CD4-positive, alpha-beta T cell (primary cell): Measurements from ENCODE around the gene TMEM198. TPM values are rescaled to one million over a fixed set of nuclear protein-coding genes. Genes with fewer than 3 reads are reported as not detected.
A peak's percentile ranks its signal among the peaks of the same experiment; 100 is the strongest.

Experiments
- ATAC-seq: fragments of 200-7000 bp; cut with Tn5 transposase; one replicate; pipeline ENCODE4 v1.10.0; 2022; ENCODE audit warnings: mild to moderate bottlenecking; ENCODE audit not compliant: poor library complexity
- CTCF ChIA-PET: fragments of 350-600 bp; sonication (Branson Sonifier 250); formaldehyde crosslinking; loops from one replicate; lab custom pipeline; 2021; ENCODE audit warnings: antibody characterized with exemption, inconsistent platforms; lab: Charles Lee
- POLR2A ChIA-PET: fragments of 350-600 bp; sonication (Branson Sonifier 250); formaldehyde crosslinking; loops from one replicate; lab custom pipeline; 2021; ENCODE audit warnings: antibody characterized with exemption, inconsistent platforms; lab: Charles Lee
- DNase-seq, 14 experiments: peaks; one replicate each; pipeline ENCODE4 v3.0.0-alpha.2; 2013 to 2020; ENCODE audit warnings: mixed read lengths in 2 of 14
- H3K27ac ChIP-seq, 2 donors: one replicate each; pipeline versions ENCODE4 v1.5.1 to v1.7.0; 2013; ENCODE audit warnings: low read length in 2 of 2, low read depth in 1 of 2, mild to moderate bottlenecking in 1 of 2
- H3K27me3 ChIP-seq, 2 experiments: 1 replicate in 1 of 2; 2 replicates in 1 of 2; pipeline versions ENCODE4 v1.6.1 to v1.7.0; 2013; ENCODE audit warnings: low read length in 2 of 2, control low read depth in 1 of 2, mild to moderate bottlenecking in 1 of 2, moderate library complexity in 1 of 2; ENCODE audit not compliant: insufficient read depth in 2 of 2, control insufficient read depth in 1 of 2
- H3K36me3 ChIP-seq: one replicate; pipeline ENCODE4 v1.6.1; 2013; ENCODE audit warnings: low read length, control low read depth; ENCODE audit not compliant: insufficient read depth
- H3K4me1 ChIP-seq: one replicate; pipeline ENCODE4 v1.6.1; 2013; ENCODE audit warnings: low read length, control low read depth; ENCODE audit not compliant: insufficient read depth
- H3K4me3 ChIP-seq: one replicate; pipeline ENCODE4 v1.5.1; 2013; ENCODE audit warnings: mild to moderate bottlenecking, low read length, moderate library complexity
- H3K9me3 ChIP-seq, 2 experiments: 1 replicate in 1 of 2; 2 replicates in 1 of 2; pipeline versions ENCODE4 v1.6.1 to v1.7.0; 2013; ENCODE audit warnings: low read length in 2 of 2, mild to moderate bottlenecking in 2 of 2, control low read depth in 1 of 2, moderate library complexity in 1 of 2; ENCODE audit not compliant: control insufficient read depth in 1 of 2, insufficient read depth in 1 of 2
- H3K27ac Mint-ChIP-seq: one replicate; pipeline ENCODE4 v1.8.0; 2020; ENCODE audit warnings: mixed read lengths
- H3K27me3 Mint-ChIP-seq: one replicate; pipeline ENCODE4 v1.8.0; 2021; ENCODE audit warnings: mixed read lengths
- H3K36me3 Mint-ChIP-seq: one replicate; pipeline ENCODE4 v1.8.0; 2021; ENCODE audit warnings: low read depth, mixed read lengths
- H3K4me1 Mint-ChIP-seq: one replicate; pipeline ENCODE4 v1.8.0; 2021; ENCODE audit warnings: low read depth, mixed read lengths
- H3K4me3 Mint-ChIP-seq: one replicate; pipeline ENCODE4 v1.8.0; 2020; ENCODE audit warnings: mild to moderate bottlenecking, mixed read lengths
- H3K9me3 Mint-ChIP-seq: one replicate; pipeline ENCODE4 v1.8.0; 2020; ENCODE audit warnings: mixed read lengths
- intact Hi-C, 2 experiments: fragments of 100-400 bp; cut with DNase I in 1 of 2; cut with micrococcal nuclease in 1 of 2; formaldehyde crosslinking; loops; one replicate each; pipeline versions ENCODE4 v1.15.1 to v1.9.0; 2023 to 2025; cut with DNase I, micrococcal nuclease
- total RNA-seq, 174 experiments: library from RNA in 2 of 174; stranded (reverse) in 2 of 174; gene quantifications; one replicate each; pipeline ENCODE4 v1.2.3 and lab custom pipeline; 2021 to 2026
- TF ChIP-seq, protein P1 (sequence below): fragments of 200-600 bp; IDR thresholded peaks from one replicate; pipeline ENCODE4 v1.8.0; 2022; ENCODE audit warnings: antibody characterized with exemption, mild to moderate bottlenecking

Gene TMEM198
- total RNA-seq, 2 experiments from 2014 or later: 0.47 to 0.91 TPM

DNA sequence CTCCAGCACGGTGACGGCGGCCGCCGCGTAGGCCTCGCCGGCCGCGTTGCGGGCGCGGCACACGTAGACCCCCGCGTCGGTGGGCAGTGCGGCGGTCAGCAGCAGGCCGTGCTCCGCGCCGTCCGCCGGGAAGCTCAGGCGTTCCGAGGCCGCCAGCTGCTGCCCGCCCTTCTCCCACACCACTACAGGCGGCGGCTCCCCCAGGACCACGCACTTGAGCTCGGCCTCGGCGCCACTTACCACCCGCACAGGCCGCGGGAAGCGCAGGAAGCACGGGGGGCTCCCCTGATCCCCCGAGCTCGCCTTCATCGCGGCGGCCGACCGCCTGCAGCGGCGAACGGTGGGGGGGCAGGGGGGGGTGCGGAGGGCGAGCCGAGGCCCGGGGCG, 27.1 kb downstream of the TMEM198 start:
- CTCF ChIA-PET: interaction anchor here (1.5 kb wide), 1 partner anchor 11 kb away, joined by 6 read pairs; no protein-coding TSS in a partner anchor
- peak overlapping the region; percentile 12 for H3K4me3 ChIP-seq

DNA sequence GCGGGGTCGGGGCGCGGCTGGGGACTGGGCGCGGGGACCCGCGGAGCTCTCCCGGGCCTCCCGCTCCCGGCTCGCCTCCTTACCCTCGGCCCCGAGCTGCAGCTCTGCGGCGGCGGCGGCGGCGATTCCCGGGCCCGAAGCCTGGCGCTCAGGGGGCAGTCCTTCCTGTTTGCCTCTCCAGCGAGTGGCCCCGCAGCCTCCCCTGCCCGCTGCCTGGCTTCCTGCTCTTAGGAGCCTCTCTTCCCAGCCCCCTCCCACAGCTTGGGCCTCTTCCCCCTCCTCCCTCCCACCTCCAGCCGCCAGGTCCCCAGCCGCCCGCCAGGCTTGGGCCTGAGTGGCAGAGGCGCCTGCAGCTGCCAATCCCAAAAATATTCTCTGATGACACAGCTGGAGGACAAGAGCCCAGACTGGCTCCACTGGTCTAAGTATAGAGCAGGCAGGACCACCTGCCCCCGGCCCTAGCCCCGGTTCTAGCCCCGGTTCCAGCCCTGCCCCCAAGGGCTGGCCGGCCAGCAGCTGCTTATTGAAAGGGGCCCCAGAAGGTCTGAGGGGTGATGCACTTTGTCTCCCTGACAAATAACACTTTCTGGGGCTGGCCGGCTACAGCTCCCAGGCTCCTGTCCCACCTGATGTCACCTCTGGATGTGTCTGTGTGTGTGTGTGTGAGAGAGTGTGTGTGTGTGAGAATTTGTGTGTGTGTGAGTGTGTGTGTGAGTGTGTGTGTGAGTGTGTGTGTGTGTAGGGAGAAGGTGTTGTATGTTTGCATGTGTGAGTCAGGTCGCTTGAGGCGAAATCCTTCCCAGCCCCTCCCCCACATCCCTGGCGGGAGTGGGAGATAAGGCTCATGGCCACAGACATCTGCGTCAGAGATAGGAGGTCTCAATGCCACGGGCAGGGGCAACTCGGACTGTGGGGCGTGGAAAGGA, 27.7 kb downstream of the TMEM198 start, which contains the start of gene OBSL1:
OBSL1 (minus strand) TSS at position 229 of the 926 bp plus-strand sequence. CDS start 307 bp downstream, outside the sequence.
- DNase-seq (peak in 1 of 14 experiments; percentile 21), ATAC-seq (peak; percentile 39)
- Histone ChIP-seq H3K4me3 (peak within 1 kb of the TSS; percentile 12), H3K27me3 (peaks cover 29 to 48% of the 10 kb centered on the region in 2 experiments), H3K9me3 (peaks cover 0 to 4% of the 10 kb centered on the region in 2 experiments), H3K4me1 (peaks cover 8% of the 10 kb centered on the region), H3K36me3 (no peaks in the 10 kb centered on the region), H3K27ac (no peak within 1 kb of the TSS)
- Mint-ChIP-seq H3K27ac (no peak within 1 kb of the TSS), H3K9me3 (no peaks in the 10 kb centered on the region), H3K36me3 (no peaks in the 10 kb centered on the region), H3K27me3 (peaks cover 55% of the 10 kb centered on the region), H3K4me3 (peak within 1 kb of the TSS; percentile 15), H3K4me1 (no peaks in the 10 kb centered on the region)
- CTCF ChIA-PET: interaction anchor here (1.5 kb wide), 1 partner anchor 11 kb away, joined by 6 read pairs; no protein-coding TSS in a partner anchor
- intact Hi-C loops: no loop called here
- TF ChIP-seq, protein P1, sequence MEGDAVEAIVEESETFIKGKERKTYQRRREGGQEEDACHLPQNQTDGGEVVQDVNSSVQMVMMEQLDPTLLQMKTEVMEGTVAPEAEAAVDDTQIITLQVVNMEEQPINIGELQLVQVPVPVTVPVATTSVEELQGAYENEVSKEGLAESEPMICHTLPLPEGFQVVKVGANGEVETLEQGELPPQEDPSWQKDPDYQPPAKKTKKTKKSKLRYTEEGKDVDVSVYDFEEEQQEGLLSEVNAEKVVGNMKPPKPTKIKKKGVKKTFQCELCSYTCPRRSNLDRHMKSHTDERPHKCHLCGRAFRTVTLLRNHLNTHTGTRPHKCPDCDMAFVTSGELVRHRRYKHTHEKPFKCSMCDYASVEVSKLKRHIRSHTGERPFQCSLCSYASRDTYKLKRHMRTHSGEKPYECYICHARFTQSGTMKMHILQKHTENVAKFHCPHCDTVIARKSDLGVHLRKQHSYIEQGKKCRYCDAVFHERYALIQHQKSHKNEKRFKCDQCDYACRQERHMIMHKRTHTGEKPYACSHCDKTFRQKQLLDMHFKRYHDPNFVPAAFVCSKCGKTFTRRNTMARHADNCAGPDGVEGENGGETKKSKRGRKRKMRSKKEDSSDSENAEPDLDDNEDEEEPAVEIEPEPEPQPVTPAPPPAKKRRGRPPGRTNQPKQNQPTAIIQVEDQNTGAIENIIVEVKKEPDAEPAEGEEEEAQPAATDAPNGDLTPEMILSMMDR: no peak
- POLR2A ChIA-PET: interaction anchor here (0.9 to 1.0 kb wide), 2 partner anchors 26 to 28 kb away, joined by 3 to 4 read pairs; partner anchors contain the start of genes CHPF, STK11IP and TMEM198

More for the DNA sequence above, 27.1 kb downstream of the TMEM198 start:
- DNase-seq: peak in 1 of 14 experiments; percentile 21
- no peaks in the 10 kb centered on the region for H3K36me3 ChIP-seq
- POLR2A ChIA-PET: interaction anchor here (0.9 to 1.0 kb wide), 2 partner anchors 26 to 27 kb away, joined by 3 to 4 read pairs; partner anchors contain the start of genes CHPF, STK11IP and TMEM198
- Mint-ChIP-seq H3K4me1 (no peaks in the 10 kb centered on the region), H3K36me3 (no peaks in the 10 kb centered on the region), H3K9me3 (no peaks in the 10 kb centered on the region), H3K27me3 (peaks cover 50% of the 10 kb centered on the region), H3K27ac (no peak overlapping the region), H3K4me3 (no peak overlapping the region)
- H3K27me3 ChIP-seq: peaks cover 29 to 48% of the 10 kb centered on the region in 2 experiments
- TF ChIP-seq, protein P1: no peak
- peak; percentile 24 for ATAC-seq
- intact Hi-C loops: no loop called here
- no peak overlapping the region for H3K27ac ChIP-seq
- H3K9me3 ChIP-seq: peaks cover 0 to 4% of the 10 kb centered on the region in 2 experiments
- H3K4me1 ChIP-seq: peaks cover 8% of the 10 kb centered on the region

DNA sequence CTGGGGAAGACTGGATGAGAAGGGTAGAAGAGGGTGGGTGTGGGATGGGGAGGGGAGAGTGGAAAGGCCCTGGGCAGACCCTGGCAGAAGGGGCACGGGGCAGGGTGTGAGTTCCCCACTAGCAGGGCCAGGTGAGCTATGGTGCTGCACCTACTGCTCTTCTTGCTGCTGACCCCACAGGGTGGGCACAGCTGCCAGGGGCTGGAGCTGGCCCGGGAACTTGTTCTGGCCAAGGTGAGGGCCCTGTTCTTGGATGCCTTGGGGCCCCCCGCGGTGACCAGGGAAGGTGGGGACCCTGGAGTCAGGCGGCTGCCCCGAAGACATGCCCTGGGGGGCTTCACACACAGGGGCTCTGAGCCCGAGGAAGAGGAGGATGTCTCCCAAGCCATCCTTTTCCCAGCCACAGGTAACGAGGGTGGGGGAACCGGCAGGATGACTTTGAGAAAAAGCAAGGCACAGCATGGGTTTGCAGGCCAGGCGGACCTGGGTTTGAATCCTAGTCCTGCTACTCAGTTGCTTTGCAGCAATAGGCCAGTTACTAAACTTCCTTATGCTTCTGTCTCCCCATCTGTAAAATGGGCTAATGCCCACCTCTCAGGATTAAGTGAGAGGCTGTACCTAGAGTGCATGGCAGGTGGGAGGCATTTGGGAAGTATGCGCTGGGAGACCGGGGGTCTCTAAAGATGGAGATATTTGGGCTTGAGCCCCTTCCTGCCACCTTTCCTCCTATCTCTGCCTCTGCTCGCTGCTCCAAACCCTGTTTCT, 28.6 kb downstream of the TMEM198 start, which contains the start of gene INHA:
INHA (plus strand) TSS at position 74 of the 765 bp plus-strand sequence; CDS start at position 139, 65 bp downstream.
- Histone ChIP-seq H3K9me3 (peaks cover 0 to 4% of the 10 kb centered on the region in 2 experiments), H3K27ac (no peak within 1 kb of the TSS), H3K4me3 (no peak within 1 kb of the TSS), H3K36me3 (no peaks in the 10 kb centered on the region), H3K4me1 (peaks cover 8% of the 10 kb centered on the region), H3K27me3 (peaks cover 36 to 46% of the 10 kb centered on the region in 2 experiments)
- Mint-ChIP-seq H3K36me3 (no peaks in the 10 kb centered on the region), H3K9me3 (no peaks in the 10 kb centered on the region), H3K27ac (no peak within 1 kb of the TSS), H3K4me1 (no peaks in the 10 kb centered on the region), H3K4me3 (peak within 1 kb of the TSS; percentile 15), H3K27me3 (peaks cover 60% of the 10 kb centered on the region)
- no peak for ATAC-seq
- TF ChIP-seq, protein P1: no peak
- no peak for DNase-seq
- intact Hi-C loops: no loop called here
- POLR2A ChIA-PET: no interaction called here
- CTCF ChIA-PET: interaction anchor here (1.5 kb wide), 1 partner anchor 12 kb away, joined by 6 read pairs; no protein-coding TSS in a partner anchor
